K562 (cell line): ENCODE data around the gene TP53I13. TPM values are rescaled to one million over a fixed set of nuclear protein-coding genes. Genes with fewer than 3 reads are reported as not detected.

Source experiments
- ATAC-seq: fragments of 200-7000 bp; cut with Tn5 transposase; 3 replicates; pipeline ENCODE4 v1.9.1; 2020; ENCODE audit warnings: moderate library complexity
- BruUV-seq: library from RNA; stranded (reverse); fragments of 400-500 nt; replicated peaks from 2 replicates; lab custom pipeline; 2021; lab: Mats Ljungman, UMichigan
- CTCF ChIA-PET: fragments of 300-600 bp; formaldehyde crosslinking; extraction: SDS; loops from one replicate; lab custom pipeline; 2021; ENCODE audit warnings: low intra/inter-chr PET ratio; lab: Yijun Ruan, JAX
- POLR2A ChIA-PET: fragments of 300-600, 350-650 bp; sonication (Branson Sonifier 250); formaldehyde crosslinking; extraction: SDS; loops from one replicate; lab custom pipeline; 2021; ENCODE audit warnings: antibody characterized with exemption, inconsistent platforms; lab: Yijun Ruan, JAX
- DNase-seq, 4 experiments: peaks; one replicate each; pipeline versions ENCODE4 v3.0.0 to v3.0.0-alpha.2; 2011 to 2018; ENCODE audit warnings: low spot score in 3 of 4, mixed read lengths in 3 of 4; ENCODE audit errors: extremely low read depth in 1 of 4
- FAIRE-seq: peaks from 2 replicates; lab custom pipeline; 2011; peaks lifted over from hg19 to GRCh38; lab: Jason Lieb, UNC
- H2AFZ ChIP-seq: 2 replicates; pipeline ENCODE4 v1.6.0; 2011; ENCODE audit warnings: low read depth, low read length, control low read depth, inconsistent platforms
- H3K27ac ChIP-seq: fragments of 200-600 bp; 3 replicates; pipeline ENCODE4 v1.8.0; 2011; ENCODE audit warnings: low read depth, mild to moderate bottlenecking, control low read depth, inconsistent platforms, low read length, moderate library complexity, mixed read lengths; ENCODE audit errors: extremely low read depth
- H3K27me3 ChIP-seq, 2 experiments: fragments of 300-600 bp in 1 of 2; 2 replicates in 1 of 2; 3 replicates in 1 of 2; pipeline versions ENCODE4 v1.6.0 to v1.8.0; 2011; ENCODE audit warnings: inconsistent platforms in 2 of 2, low read length in 2 of 2, mild to moderate bottlenecking in 1 of 2, mixed read lengths in 1 of 2, moderate library complexity in 1 of 2; ENCODE audit not compliant: control insufficient read depth in 2 of 2, insufficient read depth in 2 of 2
- H3K36me3 ChIP-seq: fragments of 300-600 bp; 3 replicates; pipeline ENCODE4 v1.8.0; 2011; ENCODE audit warnings: mild to moderate bottlenecking, low read length, inconsistent platforms; ENCODE audit not compliant: control insufficient read depth, insufficient read depth
- H3K4me1 ChIP-seq, 2 experiments: fragments of 200-600 bp in 1 of 2; replicated peaks in 1 of 2; 2 replicates in 1 of 2; 3 replicates in 1 of 2; pipeline versions ENCODE4 v1.5.1 to v1.8.0; 2011; ENCODE audit warnings: inconsistent platforms in 2 of 2, low read length in 2 of 2, mild to moderate bottlenecking in 1 of 2, mixed read lengths in 1 of 2, moderate library complexity in 1 of 2; ENCODE audit not compliant: control insufficient read depth in 2 of 2, insufficient read depth in 2 of 2
- H3K4me2 ChIP-seq: 2 replicates; pipeline ENCODE4 v1.6.1; 2011; ENCODE audit warnings: low read length, control low read depth, inconsistent platforms, mixed read lengths; ENCODE audit not compliant: insufficient read depth
- H3K4me3 ChIP-seq: fragments of 200-600 bp; sonication (generic), shearing (Covaris generic); 2 replicates; pipeline ENCODE4 v1.5.1; 2016; ENCODE audit warnings: control low read depth, inconsistent platforms
- H3K79me2 ChIP-seq: fragments of 200-600 bp; 3 replicates; pipeline ENCODE4 v1.8.0; 2011; ENCODE audit warnings: low read length, inconsistent platforms; ENCODE audit not compliant: control insufficient read depth, insufficient read depth
- H3K9ac ChIP-seq, 2 experiments: 2 replicates each; pipeline versions ENCODE4 v1.6.0 to v1.6.1; 2011; ENCODE audit warnings: low read depth in 2 of 2, low read length in 2 of 2, control low read depth in 1 of 2, inconsistent platforms in 1 of 2, mild to moderate bottlenecking in 1 of 2, mixed read lengths in 1 of 2; ENCODE audit not compliant: insufficient read depth in 1 of 2
- H3K9me1 ChIP-seq: one replicate; pipeline ENCODE4 v1.6.0; 2011; ENCODE audit warnings: inconsistent platforms, mild to moderate bottlenecking, low read length, moderate library complexity; ENCODE audit not compliant: control insufficient read depth, insufficient read depth
- H3K9me3 ChIP-seq: replicated peaks from 2 replicates; pipeline ENCODE4 v1.5.1; 2011; ENCODE audit warnings: low read depth, low read length, inconsistent platforms; ENCODE audit not compliant: control insufficient read depth, insufficient read depth
- H4K20me1 ChIP-seq: replicated peaks from 2 replicates; pipeline ENCODE4 v1.6.1; 2011; ENCODE audit warnings: low read length, inconsistent platforms, mixed read lengths; ENCODE audit not compliant: control insufficient read depth, insufficient read depth
- SIRT6 ChIP-seq: IDR thresholded peaks from one replicate; pipeline ENCODE4 v1.6.1; 2012; ENCODE audit warnings: low read depth, mild to moderate bottlenecking, control low read depth, inconsistent platforms, low read length, moderate library complexity
- ZBTB33 ChIP-seq: sonication (generic); formaldehyde crosslinking; IDR thresholded peaks from 2 replicates; pipeline ENCODE4 v1.8.1; 2023; ENCODE audit warnings: mild to moderate bottlenecking, missing genetic modification reagents
- WGBS: fragments of 100-300 bp; shearing (Covaris generic); methylation state at CpG from one replicate; pipeline ENCODE4 v1.1.6; 2016; ENCODE audit warnings: low coverage, mixed read lengths; ENCODE audit not compliant: insufficient coverage; ENCODE audit errors: missing lambda C conversion rate; 5-methylcytosine and 5-hydroxymethylcytosine counted together
- in situ Hi-C: fragments of 300-500 bp; cut with MboI; formaldehyde crosslinking; loops from 4 replicates; pipeline ENCODE4 v1.15.0; 2018; ENCODE audit warnings: inconsistent platforms, mixed read lengths
- intact Hi-C: fragments of 100-400 bp; cut with micrococcal nuclease; formaldehyde crosslinking; loops from 2 replicates; pipeline ENCODE4 v1.14.2; 2022
- polyA plus RNA-seq, 8 experiments: library from polyadenylated mRNA; depleted of rRNA in 4 of 8; stranded (reverse) in 5 of 8; unstranded in 3 of 8; fragments of >200 nt; fragmentation: Nextera tagmentation in 2 of 8; fragmentation: Illumina TruSeq in 1 of 8; extraction: Ambion mirVana in 2 of 8; extraction: Trizol in 1 of 8; gene quantifications; 2 replicates each; pipeline versions ENCODE4 v1.2.1 to v1.2.3, GENCODE V29; 2011 to 2014; ENCODE audit warnings: inconsistent platforms in 1 of 8, missing spikeins in 1 of 8
- total RNA-seq, 7 experiments: library from RNA; depleted of rRNA in 6 of 7; stranded (reverse); fragments of >200 nt in 6 of 7; fragmentation: Illumina TruSeq in 2 of 7; extraction: Trizol in 2 of 7; gene quantifications; 2 replicates each; pipeline versions ENCODE4 v1.2.1 to v1.2.3, GENCODE V29; 2011 to 2021; ENCODE audit warnings: low replicate concordance in 1 of 7

TP53I13 gene
- total and polyA plus RNA-seq, 9 of the 15 experiments (the other 6 are each of a cell fraction or from before 2014, with no cell fraction given), result 0.08 to 28.3 (median 9.1) TPM

- in situ Hi-C loops, result no loop called here
- H3K4me3 ChIP-seq, result no peak overlapping the region
- FAIRE-seq, result no peak
- no peak overlapping the region for H3K4me2 ChIP-seq
- H3K79me2 ChIP-seq, result no peaks in the 10 kb centered on the region
- H3K9me3 ChIP-seq, result no peaks in the 10 kb centered on the region
- no peak for ATAC-seq
- peaks cover 6% of the 10 kb centered on the region for H3K9me1 ChIP-seq
- no peak overlapping the region for H3K27ac ChIP-seq
- H3K9ac ChIP-seq, result no peak overlapping the region
- no peaks in the 10 kb centered on the region for H3K27me3 ChIP-seq
- CTCF ChIA-PET, result no interaction called here
- H2AFZ ChIP-seq, result no peak overlapping the region
- H3K4me1 ChIP-seq, result peaks cover 16 to 51% of the 10 kb centered on the region in 2 experiments
- no peak for DNase-seq
- no peaks in the 10 kb centered on the region; the same call in 1 of the 2 replicates for H4K20me1 ChIP-seq
- TF ChIP-seq ZBTB33, result peak; percentile 88; the same call in 1 of the 2 replicates
- no peak for TF ChIP-seq SIRT6
- TF ChIP-seq, all 486 proteins: peak for 1
- no TSS peak for BruUV-seq
- peaks cover 3% of the 10 kb centered on the region; the same call in 1 of the 3 replicates for H3K36me3 ChIP-seq
- WGBS, result 95% methylated on average over 26 of the region's 85 CpGs
- POLR2A ChIA-PET, result interaction anchor here (1.2 kb wide), 1 partner anchor 16 kb away, joined by 3 read pairs; no protein-coding TSS in a partner anchor
- intact Hi-C loops, result loop anchor here (10.0 kb wide), 1 partner anchor 468 kb away; no protein-coding TSS in a partner anchor
These were observed 44.1 kb downstream of the TP53I13 start for GRCh38 chr17:29612404-29613280.
